Lower lobe of right lung (tissue), 2 donors: ENCODE measurements around the gene CEP70. TPM values are rescaled to one million over a fixed set of nuclear protein-coding genes. Genes with fewer than 3 reads are reported as not detected.

Experiments used
- ATAC-seq, 2 donors: fragments of 200-7000 bp; cut with Tn5 transposase; one replicate each; pipeline ENCODE4 v1.9.1; 2020 to 2022; ENCODE audit warnings: mild to moderate bottlenecking in 2 of 2, moderate library complexity in 2 of 2
- DNase-seq: peaks from one replicate; pipeline ENCODE4 v3.0.0-alpha.2; 2020
- H3K27ac ChIP-seq: fragments of 200-600 bp; one replicate; pipeline ENCODE4 v1.8.0; 2022
- H3K27me3 ChIP-seq: fragments of 200-600 bp; one replicate; pipeline ENCODE4 v1.8.0; 2022; ENCODE audit warnings: low read depth
- H3K36me3 ChIP-seq: fragments of 200-600 bp; one replicate; pipeline ENCODE4 v1.8.0; 2022; ENCODE audit warnings: mild to moderate bottlenecking
- H3K4me1 ChIP-seq: fragments of 200-600 bp; one replicate; pipeline ENCODE4 v1.8.0; 2022
- H3K4me3 ChIP-seq: fragments of 200-600 bp; one replicate; pipeline ENCODE4 v1.8.0; 2022; ENCODE audit warnings: mild to moderate bottlenecking
- H3K9me3 ChIP-seq: fragments of 200-600 bp; one replicate; pipeline ENCODE4 v1.8.0; 2022
- CTCF ChIP-seq: fragments of 200-600 bp; IDR thresholded peaks from one replicate; pipeline ENCODE4 v1.8.0; 2022; ENCODE audit warnings: antibody characterized with exemption, mild to moderate bottlenecking
- intact Hi-C: fragments of 100-400 bp; cut with DNase I; formaldehyde crosslinking; loops from one replicate; pipeline ENCODE4 v1.11.0; 2022
- total RNA-seq: library from RNA; stranded (reverse); fragmentation: NEBNext Ultra II Directional; extraction: Animal tissue kit (Norgen Biotek cat#: 25700); gene quantifications from one replicate; pipeline ENCODE4 v1.2.1, GENCODE V29; 2021
- donor health status: DM: no; HTN: yes; CAD: no; lungs with severe emphysema.

Gene CEP70
- total RNA-seq, 1 donor from 2014 or later, result 45.2 TPM

DNA sequence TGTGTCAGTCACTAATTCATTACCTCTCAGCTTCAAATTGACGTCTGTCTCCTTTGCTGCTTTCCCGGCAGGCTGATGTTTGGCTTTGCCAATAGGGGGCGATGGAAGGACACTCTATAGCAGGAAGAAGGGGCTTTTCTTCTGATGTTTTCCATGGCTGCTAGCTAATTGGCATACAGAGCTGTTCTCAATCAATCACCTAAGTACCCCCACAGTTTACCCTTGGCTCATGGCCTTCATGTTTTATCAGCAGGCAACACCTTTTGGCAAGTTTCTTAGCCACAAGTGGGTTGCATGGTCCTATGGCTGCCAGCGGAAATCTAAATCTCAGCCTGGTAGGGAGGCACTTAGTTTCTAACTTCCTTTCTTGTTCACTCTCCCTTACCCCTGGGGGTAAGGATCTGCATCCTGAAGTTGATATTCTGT is 114.6 kb downstream of the CEP70 start:
- TF ChIP-seq CTCF, result peak; percentile 54
- no peak overlapping the region for H3K27ac ChIP-seq
- H3K9me3 ChIP-seq, result no peaks in the 10 kb centered on the region
- DNase-seq (no peak), ATAC-seq (peak; percentile 34 to 59)
- no peak overlapping the region for H3K4me3 ChIP-seq
- H3K27me3 ChIP-seq, result no peaks in the 10 kb centered on the region
- intact Hi-C loops, result no loop called here
- H3K4me1 ChIP-seq, result peaks cover 15% of the 10 kb centered on the region
- H3K36me3 ChIP-seq, result no peaks in the 10 kb centered on the region

- no peak for TF ChIP-seq CTCF
- Histone ChIP-seq H3K9me3 (no peaks in the 10 kb centered on the region), H3K27me3 (no peaks in the 10 kb centered on the region), H3K4me3 (no peak overlapping the region), H3K27ac (peak overlapping the region; percentile 7), H3K4me1 (peaks cover 26% of the 10 kb centered on the region), H3K36me3 (no peaks in the 10 kb centered on the region)
- no peak for ATAC-seq
- no peak for DNase-seq
- intact Hi-C loops, result no loop called here
Measured at GRCh38 chr3:138477801-138478200, 116.3 kb downstream of the CEP70 start.

DNA sequence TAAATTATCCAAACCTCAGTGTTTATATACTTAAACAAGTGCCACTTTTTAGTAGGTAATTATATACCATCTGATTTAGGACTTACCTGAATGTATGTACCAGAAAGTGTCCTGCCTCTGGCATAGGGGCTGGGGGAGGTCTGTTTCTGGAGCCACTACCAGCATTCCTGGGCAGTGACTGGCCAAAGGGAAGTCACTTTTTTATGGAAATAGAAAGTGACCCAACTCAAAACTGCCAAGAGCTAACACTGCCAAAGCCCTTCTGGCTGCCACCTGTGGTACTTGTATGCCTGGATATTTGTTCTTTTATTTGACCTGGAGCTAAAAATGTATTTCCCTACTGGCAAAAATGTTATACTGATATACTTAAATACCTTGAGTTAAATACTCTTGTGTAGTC is 116.9 kb downstream of the CEP70 start:
- intact Hi-C loops, result no loop called here
- Histone ChIP-seq H3K4me3 (no peak overlapping the region), H3K27me3 (no peaks in the 10 kb centered on the region), H3K36me3 (no peaks in the 10 kb centered on the region), H3K4me1 (peaks cover 28% of the 10 kb centered on the region), H3K27ac (no peak overlapping the region), H3K9me3 (no peaks in the 10 kb centered on the region)
- DNase-seq, result peak; percentile 48
- no peak for TF ChIP-seq CTCF
- peak; percentile 66 to 78 for ATAC-seq

DNA sequence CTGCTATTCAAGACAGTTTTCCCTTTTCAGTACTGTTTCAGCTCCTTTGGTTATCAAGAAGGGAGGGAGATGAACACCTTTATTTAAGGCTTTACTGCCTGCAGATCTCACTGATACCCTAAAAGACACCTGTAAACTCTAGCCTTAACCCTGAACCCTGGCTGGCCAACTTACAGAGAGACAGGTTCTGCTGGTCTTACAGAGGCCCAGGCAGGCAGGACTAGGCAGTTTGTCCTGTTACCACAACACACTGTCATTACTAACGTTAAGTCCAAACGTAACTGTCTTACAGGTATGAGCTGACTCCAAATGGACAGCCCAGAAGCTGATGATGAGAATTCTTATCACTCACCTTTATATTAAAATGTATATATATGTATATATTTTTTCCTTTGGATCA is 117.5 kb downstream of the CEP70 start:
- ATAC-seq (peak in 1 of 2 donors; percentile 19), DNase-seq (no peak)
- no peaks in the 10 kb centered on the region for H3K27me3 ChIP-seq
- no peaks in the 10 kb centered on the region for H3K36me3 ChIP-seq
- intact Hi-C loops, result no loop called here
- no peak overlapping the region for H3K27ac ChIP-seq
- H3K4me3 ChIP-seq, result no peak overlapping the region
- peaks cover 28% of the 10 kb centered on the region for H3K4me1 ChIP-seq
- H3K9me3 ChIP-seq, result no peaks in the 10 kb centered on the region
- no peak for TF ChIP-seq CTCF

DNA sequence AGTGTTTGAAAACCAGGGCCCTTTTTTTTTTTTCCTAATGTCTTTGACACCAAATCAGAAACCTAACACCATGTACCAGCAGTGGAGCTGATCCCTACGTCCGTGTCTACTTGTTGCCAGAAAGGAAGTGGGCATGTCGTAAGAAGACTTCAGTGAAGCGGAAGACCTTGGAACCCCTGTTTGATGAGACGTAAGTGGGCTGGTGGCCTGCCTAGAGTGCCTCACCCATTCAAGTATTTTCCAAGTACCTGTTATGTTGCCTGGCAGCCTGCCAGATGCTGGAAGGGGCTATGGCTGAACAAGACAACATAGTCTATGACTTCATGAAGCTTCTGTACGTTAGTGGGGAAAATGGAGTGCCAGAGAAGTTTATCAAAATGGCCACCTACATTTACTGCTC is 119.9 kb downstream of the CEP70 start:
- Histone ChIP-seq H3K4me1 (peaks cover 28% of the 10 kb centered on the region), H3K9me3 (no peaks in the 10 kb centered on the region), H3K27ac (peak overlapping the region; percentile 49), H3K36me3 (no peaks in the 10 kb centered on the region), H3K4me3 (no peak overlapping the region), H3K27me3 (no peaks in the 10 kb centered on the region)
- no peak for TF ChIP-seq CTCF
- peak; percentile 88 for DNase-seq
- intact Hi-C loops, result no loop called here
- ATAC-seq, result peak; percentile 72 to 77

- H3K4me1 ChIP-seq, result peaks cover 27% of the 10 kb centered on the region
- H3K27me3 ChIP-seq, result no peaks in the 10 kb centered on the region
- peaks cover 4% of the 10 kb centered on the region for H3K36me3 ChIP-seq
- ATAC-seq (no peak), DNase-seq (peak; percentile 31)
- H3K27ac ChIP-seq, result peak overlapping the region; percentile 60
- intact Hi-C loops, result no loop called here
- no peak overlapping the region for H3K4me3 ChIP-seq
- H3K9me3 ChIP-seq, result no peaks in the 10 kb centered on the region
- TF ChIP-seq CTCF, result no peak
Measured at GRCh38 chr3:138473391-138473790, 120.7 kb downstream of the CEP70 start.
